Medulla oblongata (tissue), 1 donor: Measurements from ENCODE around the gene MACROD2.
"Not testable (repeated sequence)": the region's sequence is repeated elsewhere in the genome, so short reads cannot be mapped to it uniquely, and the experiment has no call there.

Source experiments
- DNase-seq: peaks from one replicate; pipeline ENCODE4 v3.0.0-alpha.2; 2015; ENCODE audit errors: extremely low spot score

Gene MACROD2

DNA sequence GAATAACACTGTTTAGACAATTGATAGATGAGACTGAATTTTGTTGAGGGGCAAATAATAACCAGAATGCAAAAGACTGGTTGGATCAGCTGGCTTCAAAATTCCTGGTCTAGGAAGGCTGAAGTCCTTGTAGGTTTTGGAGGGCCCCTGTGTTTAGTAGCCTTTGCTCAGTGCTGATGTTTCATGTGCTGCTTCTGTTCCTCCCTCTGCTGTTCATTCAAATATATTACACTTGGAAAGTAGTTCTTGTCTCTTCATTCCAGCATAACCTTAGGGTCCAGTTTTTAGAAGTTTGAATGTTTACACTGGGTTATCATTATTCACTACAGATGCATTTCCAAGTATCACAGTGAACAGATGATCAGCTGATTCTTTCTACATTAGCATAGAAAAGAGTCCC, 269.6 kb downstream of the MACROD2 start:
- DNase-seq = no peak

DNA sequence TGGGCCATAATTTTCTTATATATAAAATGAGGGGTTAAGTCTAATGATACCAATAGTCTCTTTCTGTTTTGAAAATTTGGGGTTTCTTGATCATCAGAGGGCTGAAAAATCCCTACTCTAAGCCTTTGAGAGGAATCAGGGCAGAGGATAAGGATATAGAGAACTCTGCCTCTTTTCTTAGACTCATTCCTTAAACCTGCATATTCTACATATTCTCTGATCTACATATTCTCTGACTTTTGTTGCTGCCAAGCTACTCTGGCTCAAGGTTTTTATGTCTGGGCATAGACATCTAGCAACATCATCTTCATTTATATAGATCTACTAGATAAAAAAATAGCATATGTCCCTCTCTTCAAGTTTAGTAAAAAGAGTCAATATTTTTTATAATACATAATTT, 270.9 kb downstream of the MACROD2 start:
- no peak for DNase-seq

DNA sequence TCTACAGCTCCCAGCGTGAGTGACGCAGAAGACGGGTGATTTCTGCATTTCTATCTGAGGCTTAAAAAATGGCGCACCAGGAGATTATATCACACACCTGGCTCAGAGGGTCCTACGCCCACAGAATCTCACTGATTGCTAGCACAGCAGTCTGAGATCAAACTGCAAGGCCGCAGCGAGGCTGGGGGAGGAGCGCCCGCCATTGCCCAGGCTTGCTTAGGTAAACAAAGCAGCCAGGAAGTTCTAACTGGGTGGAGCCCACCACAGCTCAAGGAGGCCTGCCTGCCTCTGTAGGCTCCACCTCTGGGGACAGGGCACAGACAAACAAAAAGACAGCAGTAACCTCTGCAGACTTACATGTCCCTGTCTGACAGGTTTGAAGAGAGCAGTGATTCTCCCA, 275.4 kb downstream of the MACROD2 start:
- not testable (repeated sequence) for DNase-seq

DNA sequence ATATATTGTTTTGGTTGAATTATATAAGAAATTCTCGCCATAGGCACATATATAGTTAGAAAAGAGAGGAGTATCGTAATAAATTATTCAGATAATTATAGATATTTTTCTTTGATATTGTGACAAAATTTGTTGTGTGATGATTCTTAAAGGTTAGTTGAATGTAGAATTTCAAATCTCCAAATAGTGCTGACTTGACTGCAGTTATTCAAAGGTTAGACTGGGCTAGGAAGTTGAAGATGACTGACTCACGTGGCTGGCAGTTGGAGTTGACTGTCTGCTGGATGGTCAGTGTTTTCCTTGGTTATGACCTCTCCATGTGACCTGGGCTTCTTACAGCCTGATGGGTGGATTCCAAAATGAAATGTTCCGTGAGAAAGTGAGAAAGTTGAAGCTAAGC, 286.8 kb downstream of the MACROD2 start:
- DNase-seq = no peak

DNA sequence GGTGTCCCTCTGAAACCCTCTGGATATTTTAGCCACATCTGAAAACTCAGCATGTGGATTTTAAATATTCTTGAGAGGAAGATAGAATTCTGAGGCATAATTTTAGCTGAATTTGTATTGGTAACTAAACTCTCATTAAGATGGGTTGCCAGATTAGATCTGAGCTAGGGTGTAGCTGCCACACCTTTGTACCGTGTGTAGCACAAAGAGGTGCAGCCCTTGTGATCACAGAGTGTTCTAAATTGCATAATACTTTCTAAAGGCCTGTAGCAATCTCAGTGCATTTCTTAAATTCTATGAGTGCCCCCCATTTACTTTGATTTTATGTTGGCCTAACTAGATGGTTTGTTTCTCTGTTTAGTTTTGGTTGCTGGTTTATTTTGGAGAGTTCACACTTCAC, 289.1 kb downstream of the MACROD2 start:
- no peak for DNase-seq

DNA sequence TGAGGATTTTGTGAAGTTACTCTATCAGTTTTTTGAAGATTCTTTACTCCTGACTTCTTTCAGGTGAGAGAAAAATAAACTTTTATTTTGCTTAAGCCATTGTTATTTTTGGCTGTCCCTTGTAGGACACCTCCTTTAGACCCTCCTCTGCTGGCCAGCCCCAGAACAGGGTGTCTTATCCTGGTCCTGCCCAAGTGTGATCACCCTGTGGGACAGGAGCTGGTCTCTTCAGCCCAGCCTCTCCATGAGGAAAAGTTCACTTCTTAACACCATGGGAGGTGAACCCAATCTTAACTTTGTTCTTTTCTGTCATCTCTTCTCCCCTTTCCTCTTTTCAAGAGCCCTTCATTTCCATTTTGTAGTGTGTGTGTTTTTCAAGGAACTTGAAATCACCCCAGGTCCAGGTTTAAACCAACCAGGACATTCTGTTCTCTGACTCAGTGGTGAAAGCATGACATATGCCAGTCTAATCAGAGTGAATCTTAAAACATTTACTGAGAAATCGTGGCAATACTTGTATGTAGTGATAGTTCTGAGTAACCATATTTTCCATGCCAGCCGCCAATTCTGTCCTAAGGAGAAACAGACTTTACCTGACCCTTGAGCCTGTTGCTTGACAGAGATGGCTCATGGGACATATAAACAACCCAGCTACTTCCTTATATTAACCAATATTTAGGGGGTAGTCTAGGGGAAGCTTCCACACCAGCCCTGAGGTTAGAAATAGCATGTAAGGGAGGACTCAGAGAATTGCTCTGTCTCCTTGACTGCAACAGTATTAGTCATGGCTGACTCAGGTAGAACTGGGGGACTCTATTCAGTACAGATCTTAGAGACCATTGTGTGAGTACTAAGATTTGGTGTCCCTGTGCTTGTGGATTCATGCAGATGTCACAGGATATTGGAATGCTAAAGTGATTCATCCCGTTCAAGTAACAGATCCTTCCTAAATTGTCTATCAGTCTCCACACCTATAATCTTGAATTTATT, 293.3 kb downstream of the MACROD2 start:
- no peak for DNase-seq

DNA sequence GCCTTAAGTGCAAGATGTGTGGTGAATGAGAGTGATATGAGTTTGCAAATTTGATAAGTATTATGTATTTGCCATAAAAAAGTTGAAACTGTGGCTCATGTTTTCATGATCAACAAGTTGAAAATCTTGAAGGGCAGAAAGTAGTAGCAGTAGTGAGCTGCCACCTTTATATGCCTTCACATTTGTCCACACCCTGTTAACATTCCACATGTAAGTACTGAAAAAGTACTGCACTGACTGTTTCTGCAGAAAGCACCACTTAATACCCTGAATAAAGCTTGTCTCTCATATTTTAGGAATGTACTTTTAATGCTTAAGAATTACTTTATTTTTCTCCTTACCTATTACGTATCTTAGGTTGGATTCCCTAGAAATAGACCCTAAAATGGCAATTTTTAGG, 296.2 kb downstream of the MACROD2 start:
- no peak for DNase-seq

DNA sequence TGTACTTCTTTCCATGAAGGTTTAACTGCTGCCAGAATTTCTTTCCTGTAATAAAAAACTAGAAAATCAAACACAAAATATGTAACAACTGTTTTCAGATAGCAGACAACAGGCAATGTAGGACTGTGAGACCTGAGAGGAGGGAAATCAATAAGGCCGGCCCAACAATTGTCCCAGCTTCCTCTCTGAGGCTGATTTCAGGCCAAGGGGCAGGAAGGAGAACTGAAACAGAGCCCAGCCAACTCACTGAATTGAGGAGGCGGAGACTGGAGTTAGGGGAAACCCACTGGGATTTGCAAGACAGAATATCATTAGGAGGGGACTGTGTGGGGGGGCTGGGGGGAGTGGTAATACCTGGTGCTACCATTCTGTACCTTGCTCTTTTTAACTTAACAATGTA, 299.9 kb downstream of the MACROD2 start:
- no peak for DNase-seq

DNA sequence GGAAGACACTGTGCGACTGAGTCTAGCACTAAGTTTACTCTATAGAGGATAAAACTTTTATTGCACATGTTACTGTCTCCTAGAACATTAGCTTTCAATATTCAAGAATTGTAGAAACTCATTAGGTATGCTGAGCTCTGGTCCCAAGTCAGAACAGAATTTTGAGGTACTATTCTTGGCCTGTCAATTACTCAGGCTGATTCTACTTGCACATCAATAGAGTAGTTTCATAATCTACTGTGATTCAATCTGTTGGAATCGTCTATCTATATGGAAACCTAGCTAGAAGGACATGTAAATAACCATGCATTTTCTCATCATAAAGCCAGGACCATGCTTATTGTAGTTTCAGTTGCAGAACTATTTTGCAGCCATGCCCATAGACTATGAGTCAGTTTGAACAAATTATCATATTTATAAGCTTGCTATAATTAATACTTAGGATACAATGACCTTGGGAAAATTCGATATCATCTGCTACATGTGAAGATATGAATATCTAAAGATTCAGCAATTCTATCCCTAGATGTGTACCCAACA, 300.5 kb downstream of the MACROD2 start:
- no peak for DNase-seq

DNA sequence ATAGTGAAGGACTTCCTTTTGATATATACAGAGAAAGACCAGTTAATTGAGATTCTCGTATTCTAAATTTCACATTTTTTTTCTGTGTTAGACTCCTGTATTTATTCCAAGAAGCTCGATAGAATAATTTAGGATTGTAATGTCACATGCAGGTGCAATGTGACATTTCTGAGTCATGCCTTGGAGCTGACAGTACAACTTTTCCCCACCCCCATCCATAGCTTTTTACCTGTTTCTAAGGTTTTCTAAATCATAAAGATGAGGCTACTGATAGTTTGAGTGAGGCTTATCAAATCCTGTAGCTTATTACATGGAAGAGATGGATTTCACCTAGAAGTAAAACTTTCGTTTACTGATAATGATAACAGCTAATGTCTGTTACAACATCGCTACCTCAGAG, 304.5 kb downstream of the MACROD2 start:
- DNase-seq = no peak

DNA sequence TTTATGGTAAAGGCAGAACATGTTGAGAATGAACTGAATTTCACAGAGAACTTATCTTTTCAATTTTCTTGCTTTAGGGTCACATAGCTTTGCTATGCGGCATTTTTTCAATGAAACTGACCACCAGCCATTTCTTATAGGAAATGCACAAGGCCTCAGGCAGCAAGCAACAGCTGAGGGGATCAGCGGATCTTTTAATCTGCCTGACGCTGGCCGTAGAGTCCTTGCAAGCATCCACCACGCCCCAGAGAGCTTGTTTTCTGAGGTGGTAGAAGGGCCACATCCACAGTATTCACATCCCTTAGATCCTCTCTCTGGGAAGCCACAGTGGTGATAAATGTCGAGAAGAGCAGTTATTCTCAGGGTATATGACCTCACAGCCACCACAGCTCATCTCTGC, 307.8 kb downstream of the MACROD2 start:
- no peak for DNase-seq

DNA sequence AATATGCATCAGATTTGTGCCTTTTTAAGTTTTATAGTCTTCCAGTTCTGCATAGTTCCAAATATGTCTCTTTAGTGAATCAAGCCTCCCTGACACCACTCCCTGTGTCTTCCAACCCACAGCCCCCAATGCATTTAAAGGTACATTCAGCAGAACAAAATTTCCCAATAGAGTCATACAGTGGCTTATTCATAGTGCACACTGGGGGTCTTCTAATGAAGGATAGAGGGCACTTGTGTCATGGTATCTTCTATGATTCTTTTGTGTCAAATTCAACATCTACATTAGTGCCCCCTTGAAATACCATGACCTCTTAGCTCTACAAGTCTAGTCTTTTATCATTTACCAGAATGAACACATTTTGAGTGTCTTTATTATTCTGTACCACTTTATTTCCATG, 308.3 kb downstream of the MACROD2 start:
- no peak for DNase-seq

DNA sequence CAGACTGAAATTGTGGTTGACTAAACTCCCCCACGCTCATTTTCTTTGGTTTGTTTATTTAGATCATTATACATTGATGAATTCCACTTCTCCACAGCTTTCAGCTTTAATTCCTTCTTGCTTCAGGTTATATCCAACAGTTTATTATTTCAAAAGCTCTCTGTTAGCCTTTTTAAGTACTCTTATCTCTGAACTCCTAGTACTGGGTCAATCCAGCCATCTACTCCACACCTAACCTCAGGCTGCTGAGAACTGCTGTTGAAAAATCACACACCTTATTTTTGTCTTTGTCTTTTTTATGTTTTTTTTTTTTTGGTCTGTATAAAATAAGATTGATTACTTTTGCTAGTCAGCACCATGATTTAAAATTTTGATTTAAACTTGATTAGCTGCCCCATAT, 309.2 kb downstream of the MACROD2 start:
- no peak for DNase-seq

DNA sequence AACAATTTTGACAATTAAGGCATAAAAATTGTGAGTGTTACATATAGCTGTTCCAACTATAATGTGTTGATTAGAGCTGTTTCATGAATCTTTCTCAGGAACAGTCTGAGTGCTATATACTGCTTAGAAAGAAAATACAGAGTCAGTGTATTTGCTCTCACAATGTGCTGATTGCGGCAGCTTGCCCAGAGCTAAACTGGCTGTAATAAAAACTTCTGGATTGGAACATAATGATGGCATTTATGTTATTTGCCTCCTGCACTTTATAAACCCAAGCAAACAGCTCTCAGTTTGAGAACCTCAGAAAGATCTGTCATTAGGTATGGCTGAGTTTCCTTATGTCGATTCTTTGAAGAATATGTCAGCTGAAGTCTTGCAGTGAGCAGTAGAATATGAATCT, 312.6 kb downstream of the MACROD2 start:
- no peak for DNase-seq

DNA sequence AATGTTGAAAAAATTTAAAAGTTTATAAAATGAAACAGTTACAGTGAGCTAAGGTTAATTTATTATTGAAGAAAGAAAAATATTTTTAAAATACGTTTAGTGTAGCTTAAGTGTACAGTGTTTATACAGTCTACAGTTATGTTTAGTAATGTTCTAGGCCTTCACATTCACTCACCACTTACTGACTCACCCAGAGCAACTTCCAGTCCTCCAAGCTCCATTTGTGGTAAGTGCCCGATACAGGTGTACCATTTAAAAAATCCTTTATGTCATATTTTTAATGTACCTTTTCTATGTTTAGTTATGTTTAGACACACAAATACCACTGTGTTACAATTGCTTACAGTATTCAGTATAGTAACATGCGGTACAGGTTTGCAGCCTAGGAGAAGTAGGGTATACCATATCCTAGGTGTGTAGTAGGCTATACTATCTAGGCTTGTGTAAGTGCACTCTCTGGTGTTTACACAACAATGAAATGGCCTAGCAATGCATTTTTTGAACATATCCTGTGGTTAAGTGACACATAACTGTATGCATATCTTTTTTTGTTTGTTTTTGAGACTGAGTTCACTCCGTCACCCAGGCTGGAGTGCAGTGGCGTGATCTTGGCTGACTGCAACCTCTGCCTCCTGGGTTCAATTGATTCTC, 315.8 kb downstream of the MACROD2 start:
- no peak for DNase-seq

DNA sequence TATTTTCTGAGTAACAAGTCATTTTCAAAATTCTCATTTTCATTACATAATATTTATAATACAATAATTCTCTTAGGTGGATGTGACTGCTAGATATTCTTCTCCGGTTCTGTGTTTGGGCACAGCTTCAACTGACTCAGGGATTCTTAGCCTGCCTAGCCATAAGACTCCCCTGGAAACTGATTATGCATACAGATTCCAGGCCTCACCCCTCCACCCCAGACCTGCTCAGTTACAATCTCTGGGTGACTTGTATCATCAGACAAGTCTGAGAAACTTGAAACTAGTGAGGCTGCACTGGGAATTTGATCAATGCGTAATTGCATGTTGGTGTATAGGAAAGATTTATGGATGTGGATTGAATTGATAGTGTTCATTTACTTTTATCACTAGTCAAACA, 316.7 kb downstream of the MACROD2 start:
- DNase-seq = no peak

DNA sequence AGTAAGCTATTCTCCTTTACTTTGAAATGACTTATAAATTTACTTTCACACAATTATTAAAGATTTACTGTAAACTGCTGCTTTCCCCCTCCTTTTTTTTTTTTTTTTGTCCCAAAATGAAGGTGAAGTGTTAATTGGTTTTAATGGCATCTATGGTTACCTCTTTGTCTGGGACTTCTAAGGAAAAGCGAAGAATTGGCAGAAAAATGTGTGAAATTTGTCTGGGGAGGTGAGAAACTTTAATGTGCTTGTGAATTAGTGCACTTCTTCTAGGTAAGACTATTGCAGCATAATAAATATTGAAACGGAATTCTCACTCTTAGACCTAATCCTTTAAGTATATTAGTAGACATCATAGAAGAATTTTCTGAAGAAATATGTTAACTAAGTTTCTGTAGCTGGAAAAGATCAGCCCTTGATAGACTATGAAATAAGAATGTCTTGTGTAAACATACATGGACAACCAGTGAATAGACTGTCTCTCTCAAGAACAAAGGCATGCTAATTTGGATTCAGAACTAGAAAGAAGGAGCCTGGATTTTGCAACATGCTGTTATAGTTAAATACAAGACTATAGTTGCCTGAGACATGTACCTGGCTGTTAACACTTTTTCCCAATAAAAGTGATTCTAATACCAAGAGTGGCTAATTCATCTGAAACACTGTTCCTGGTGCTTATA, 318.2 kb downstream of the MACROD2 start:
- no peak for DNase-seq

DNA sequence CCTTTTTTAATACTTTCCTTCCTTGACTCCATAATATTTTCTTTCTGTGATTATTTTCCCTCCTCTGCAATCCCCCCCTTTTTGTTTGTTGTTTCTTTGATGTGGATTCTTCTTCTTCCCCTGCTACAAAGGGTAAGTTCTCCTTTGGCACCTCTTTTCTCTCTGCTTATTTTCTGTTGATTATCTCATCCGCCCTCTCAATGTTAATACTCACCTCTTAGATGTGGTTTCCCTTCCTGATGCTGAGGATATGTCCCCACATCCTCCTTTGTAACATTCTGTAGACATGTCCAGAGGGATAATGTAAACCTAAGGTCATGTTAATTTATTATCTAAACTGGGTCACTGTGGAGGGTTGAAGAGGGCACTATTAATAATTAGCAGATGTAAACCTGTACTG, 324.4 kb downstream of the MACROD2 start:
- no peak for DNase-seq

DNA sequence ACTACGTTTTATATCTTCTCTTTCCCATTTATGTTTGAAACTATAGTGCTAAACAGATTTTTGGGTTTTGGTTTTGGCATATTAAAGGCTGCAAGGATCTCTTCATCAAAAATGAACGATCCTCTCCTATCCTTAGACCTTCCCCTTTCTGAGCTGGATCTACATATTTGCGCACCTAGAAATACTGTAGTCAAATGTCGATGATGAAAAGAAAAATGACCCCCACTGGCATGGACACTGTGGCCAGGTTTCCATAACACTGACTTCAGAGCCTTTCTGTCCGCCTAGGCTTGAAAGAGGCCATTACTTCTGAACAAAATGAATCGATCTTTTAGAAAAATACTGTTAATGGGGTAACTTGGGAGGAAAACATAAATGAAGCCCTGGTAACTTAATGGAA, 336.3 kb downstream of the MACROD2 start:
- peak; percentile 25 for DNase-seq

DNA sequence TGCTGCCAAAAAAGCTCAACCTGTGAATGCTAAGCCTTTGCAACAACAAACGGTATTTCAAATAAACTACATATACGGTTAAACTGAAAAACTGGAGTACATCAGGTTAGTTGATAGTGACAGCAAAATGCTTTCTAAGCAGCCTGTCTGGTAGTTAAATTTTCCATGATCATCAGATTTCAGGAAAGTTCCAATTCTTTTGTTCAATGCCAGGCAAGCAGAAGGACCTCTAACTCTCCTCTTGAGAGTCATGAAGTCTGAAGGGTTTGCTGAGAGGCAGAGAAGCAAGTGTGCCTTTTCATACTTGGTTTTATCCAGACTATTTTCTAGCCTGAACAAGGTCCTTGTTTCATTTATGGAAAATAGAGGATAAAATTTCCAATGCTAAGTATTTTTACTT, 337.6 kb downstream of the MACROD2 start:
- DNase-seq = peak; percentile 59

DNA sequence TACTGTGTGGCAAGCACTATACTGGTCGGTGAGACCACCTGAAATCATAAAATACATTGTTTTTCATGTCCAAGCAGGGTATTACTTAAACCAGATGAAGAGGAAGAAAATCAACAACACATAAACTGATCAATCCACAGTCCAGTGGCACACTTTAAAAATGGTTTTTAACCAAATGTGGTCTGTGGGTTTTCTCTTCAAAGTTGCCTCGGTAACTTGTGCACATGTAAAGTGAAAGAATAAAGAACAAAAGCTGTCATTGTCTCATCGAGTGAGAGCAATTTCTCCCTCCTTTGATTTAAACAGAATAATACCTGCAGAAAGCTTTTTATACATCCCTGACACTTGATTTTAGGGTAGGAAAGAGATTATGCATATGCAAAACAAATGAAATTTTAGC, 338.4 kb downstream of the MACROD2 start:
- peak; percentile 46 for DNase-seq

DNA sequence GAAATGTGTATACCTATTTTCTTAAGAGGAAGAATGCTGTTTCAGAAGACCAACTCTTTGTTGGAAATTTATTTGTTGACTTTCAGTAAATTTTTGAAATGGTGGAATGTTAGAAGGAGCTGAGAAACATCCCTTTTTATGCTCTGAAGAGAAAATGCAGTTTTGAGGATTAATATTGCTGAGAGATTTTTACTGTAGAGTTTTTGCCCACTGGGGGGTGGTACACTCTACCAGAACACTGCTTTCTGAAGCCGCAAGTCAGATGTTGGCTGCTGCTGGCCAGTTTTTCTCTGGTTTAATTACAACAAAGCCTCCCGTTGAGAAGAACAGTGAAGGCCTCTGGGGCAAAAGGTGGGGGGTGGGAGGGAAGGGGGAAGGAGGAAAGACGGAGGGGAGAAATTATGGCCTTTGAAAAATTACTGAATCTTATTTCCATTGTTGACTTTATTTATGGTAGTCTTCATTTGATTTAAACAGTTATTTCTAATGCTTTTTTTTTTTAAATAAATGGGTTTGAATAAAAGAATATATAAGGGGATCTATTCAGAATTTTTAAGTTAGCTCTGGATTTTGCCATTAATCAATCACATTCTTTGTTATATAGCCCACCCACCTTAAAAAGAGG, 339.1 kb downstream of the MACROD2 start:
- DNase-seq = peak; percentile 93
